K562 (cell line): ENCODE measurements around the gene IRF3. TPM values are rescaled to one million over a fixed set of nuclear protein-coding genes. Genes with fewer than 3 reads are reported as not detected.
A peak's percentile ranks its signal among the peaks of the same experiment; 100 is the strongest.

Experiments used
- BRCA1 ChIP-seq, 2 experiments: fragments of 450-650 bp in 1 of 2; sonication (generic) in 1 of 2; formaldehyde crosslinking in 1 of 2; IDR thresholded peaks; 2 replicates each; pipeline versions ENCODE4 v1.5.0 to v1.6.1; 2017 to 2020; ENCODE audit warnings: mild to moderate bottlenecking in 1 of 2, missing genetic modification reagents in 1 of 2
- HBP1 ChIP-seq: fragments of 450-650 bp; formaldehyde crosslinking; IDR thresholded peaks from 2 replicates; pipeline ENCODE4 v1.4.0; 2022; ENCODE audit warnings: missing genetic modification characterization
- HLTF ChIP-seq: fragments of 450-650 bp; IDR thresholded peaks from 2 replicates; pipeline ENCODE4 v1.6.1; 2016
- PHB ChIP-seq: fragments of 250-450 bp; sonication (Bioruptor Pico); IDR thresholded peaks from 2 replicates; pipeline ENCODE4 v1.5.0; 2021
- RAD21 ChIP-seq, 2 experiments: fragments of 250-450 bp in 1 of 2; fragments of 450-650 bp in 1 of 2; sonication (Bioruptor Pico) in 1 of 2; formaldehyde crosslinking in 1 of 2; IDR thresholded peaks in 1 of 2; conservative IDR thresholded peaks in 1 of 2; 2 replicates each; pipeline versions ENCODE4 v1.4.0 to v1.8.0; 2020 to 2022; ENCODE audit warnings: mild to moderate bottlenecking in 2 of 2, moderate library complexity in 1 of 2
- SLC30A9 ChIP-seq: fragments of 250-450 bp; sonication (Bioruptor Pico); IDR thresholded peaks from 2 replicates; pipeline ENCODE4 v1.8.0; 2022; ENCODE audit warnings: mild to moderate bottlenecking, moderate library complexity
- ZNF830 ChIP-seq: fragments of 250-450 bp; sonication (Bioruptor Pico); IDR thresholded peaks from 2 replicates; pipeline ENCODE4 v1.5.0; 2021; ENCODE audit warnings: mild to moderate bottlenecking
- polyA plus RNA-seq, 8 experiments: library from polyadenylated mRNA; depleted of rRNA in 4 of 8; stranded (reverse) in 5 of 8; unstranded in 3 of 8; fragments of >200 nt; fragmentation: Nextera tagmentation in 2 of 8; fragmentation: Illumina TruSeq in 1 of 8; extraction: Ambion mirVana in 2 of 8; extraction: Trizol in 1 of 8; gene quantifications; 2 replicates each; pipeline versions ENCODE4 v1.2.1 to v1.2.3, GENCODE V29; 2011 to 2014; ENCODE audit warnings: inconsistent platforms in 1 of 8, missing spikeins in 1 of 8
- total RNA-seq, 7 experiments: library from RNA; depleted of rRNA in 6 of 7; stranded (reverse); fragments of >200 nt in 6 of 7; fragmentation: Illumina TruSeq in 2 of 7; extraction: Trizol in 2 of 7; gene quantifications; 2 replicates each; pipeline versions ENCODE4 v1.2.1 to v1.2.3, GENCODE V29; 2011 to 2021; ENCODE audit warnings: low replicate concordance in 1 of 7
- TF ChIP-seq, protein P1 (sequence below): fragments of 450-650 bp; formaldehyde crosslinking; IDR thresholded peaks from 2 replicates; pipeline ENCODE4 v1.4.0; 2020; ENCODE audit warnings: mild to moderate bottlenecking, moderate library complexity

Gene IRF3
- total and polyA plus RNA-seq, 9 of the 15 experiments (the other 6 are each of a cell fraction or from before 2014, with no cell fraction given), result 7.5 to 145 (median 65.4) TPM

DNA sequence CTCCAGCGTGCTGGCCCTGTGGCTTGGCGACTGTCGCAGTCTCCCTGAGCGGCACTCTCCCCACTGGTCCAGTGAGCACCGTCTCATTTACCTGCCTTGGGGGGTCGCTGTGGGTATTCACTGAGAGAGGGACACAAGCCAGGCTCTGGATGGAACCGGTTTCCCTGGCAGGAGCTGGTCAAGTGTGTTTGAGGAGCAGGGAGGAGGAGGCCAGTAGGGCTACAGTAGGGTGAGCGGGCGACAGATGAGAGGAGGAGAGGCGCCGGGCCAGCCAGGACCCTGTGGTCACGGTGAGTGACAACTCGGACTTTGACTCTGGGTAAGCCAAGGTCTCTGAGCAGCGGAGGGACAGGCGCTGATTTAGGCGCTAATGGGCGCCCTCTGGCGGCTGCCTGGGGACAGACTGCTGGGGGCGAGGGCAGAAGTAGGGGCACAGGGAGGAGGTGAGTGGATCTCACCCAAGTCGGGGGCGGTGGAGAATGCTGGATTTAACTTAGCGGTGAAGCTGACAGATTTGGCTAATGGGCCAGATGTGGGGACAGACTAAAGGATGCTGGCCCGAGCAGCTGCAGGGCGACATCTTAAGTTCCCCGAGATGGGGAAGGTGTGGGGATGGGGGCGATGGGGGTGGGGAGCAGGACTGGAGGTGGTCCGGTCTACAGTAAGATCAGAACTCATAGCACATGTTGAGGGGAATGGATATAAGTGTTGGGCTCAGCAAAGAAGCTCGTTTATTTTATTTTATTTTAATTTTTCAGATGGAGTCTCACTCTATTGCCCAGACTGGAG, 6.7 kb upstream of the IRF3 start (continued):
- TF ChIP-seq, protein P1, sequence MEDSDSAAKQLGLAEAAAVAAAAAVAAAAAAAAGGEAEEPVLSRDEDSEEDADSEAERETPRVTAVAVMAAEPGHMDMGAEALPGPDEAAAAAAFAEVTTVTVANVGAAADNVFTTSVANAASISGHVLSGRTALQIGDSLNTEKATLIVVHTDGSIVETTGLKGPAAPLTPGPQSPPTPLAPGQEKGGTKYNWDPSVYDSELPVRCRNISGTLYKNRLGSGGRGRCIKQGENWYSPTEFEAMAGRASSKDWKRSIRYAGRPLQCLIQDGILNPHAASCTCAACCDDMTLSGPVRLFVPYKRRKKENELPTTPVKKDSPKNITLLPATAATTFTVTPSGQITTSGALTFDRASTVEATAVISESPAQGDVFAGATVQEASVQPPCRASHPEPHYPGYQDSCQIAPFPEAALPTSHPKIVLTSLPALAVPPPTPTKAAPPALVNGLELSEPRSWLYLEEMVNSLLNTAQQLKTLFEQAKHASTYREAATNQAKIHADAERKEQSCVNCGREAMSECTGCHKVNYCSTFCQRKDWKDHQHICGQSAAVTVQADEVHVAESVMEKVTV (CRISPR knock-in tag), result no peak; the same call in 1 of the 2 replicates
- TF ChIP-seq BRCA1 (IDR thresholded peaks at IDR 0.05), result no peak
- no peak for TF ChIP-seq BRCA1 (CRISPR knock-in tag; IDR thresholded peaks at IDR 0.05)
- no peak for TF ChIP-seq ZNF830 (CRISPR knock-in tag)
- TF ChIP-seq PHB, result no peak
- TF ChIP-seq HBP1, result no peak
- TF ChIP-seq HLTF, result peak; percentile 78; the same call in 1 of the 2 replicates
- TF ChIP-seq SLC30A9 (CRISPR knock-in tag), result no peak
- TF ChIP-seq RAD21 (CRISPR knock-in tag; conservative IDR thresholded peaks at IDR 0.05 in 1 of 2, IDR thresholded peaks at IDR 0.05 in 1 of 2), result peak; percentile 51 to 69
- TF ChIP-seq, all 486 proteins: peak for 86
